Measurements from ENCODE around the gene FGF1.
A peak's percentile ranks its signal among the peaks of the same experiment; 100 is the strongest.

The FGF1 gene

DNA sequence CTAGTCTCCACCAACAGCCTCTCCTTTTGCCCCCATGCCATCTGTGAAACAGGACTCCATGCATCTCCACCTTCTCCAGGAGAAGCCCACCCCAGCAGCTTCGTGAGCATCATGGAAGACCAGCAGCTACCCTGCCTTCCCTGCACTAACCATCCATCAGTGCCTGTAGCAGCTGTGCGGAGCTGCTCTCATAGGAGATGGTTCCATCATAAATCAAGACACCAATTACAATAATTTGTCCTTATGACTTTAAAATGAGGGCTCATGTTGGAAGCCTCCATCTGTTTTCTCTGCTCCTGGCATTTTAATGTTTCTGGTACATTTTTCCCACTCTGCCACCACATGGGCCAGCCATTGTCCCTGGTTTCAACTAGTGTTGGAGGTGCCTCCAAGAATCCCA, 69.9 kb downstream of the FGF1 start:
- no peak for TF ChIP-seq CSRNP3 (CRISPR knock-in tag; IDR thresholded peaks at IDR 0.05)
- TF ChIP-seq ESRRG (CRISPR knock-in tag; IDR thresholded peaks at IDR 0.05), result no peak
- TF ChIP-seq RARB (CRISPR knock-in tag; IDR thresholded peaks at IDR 0.05), result no peak
- TF ChIP-seq ZFP3 (CRISPR knock-in tag; IDR thresholded peaks at IDR 0.05), result no peak
- TF ChIP-seq, protein P1, sequence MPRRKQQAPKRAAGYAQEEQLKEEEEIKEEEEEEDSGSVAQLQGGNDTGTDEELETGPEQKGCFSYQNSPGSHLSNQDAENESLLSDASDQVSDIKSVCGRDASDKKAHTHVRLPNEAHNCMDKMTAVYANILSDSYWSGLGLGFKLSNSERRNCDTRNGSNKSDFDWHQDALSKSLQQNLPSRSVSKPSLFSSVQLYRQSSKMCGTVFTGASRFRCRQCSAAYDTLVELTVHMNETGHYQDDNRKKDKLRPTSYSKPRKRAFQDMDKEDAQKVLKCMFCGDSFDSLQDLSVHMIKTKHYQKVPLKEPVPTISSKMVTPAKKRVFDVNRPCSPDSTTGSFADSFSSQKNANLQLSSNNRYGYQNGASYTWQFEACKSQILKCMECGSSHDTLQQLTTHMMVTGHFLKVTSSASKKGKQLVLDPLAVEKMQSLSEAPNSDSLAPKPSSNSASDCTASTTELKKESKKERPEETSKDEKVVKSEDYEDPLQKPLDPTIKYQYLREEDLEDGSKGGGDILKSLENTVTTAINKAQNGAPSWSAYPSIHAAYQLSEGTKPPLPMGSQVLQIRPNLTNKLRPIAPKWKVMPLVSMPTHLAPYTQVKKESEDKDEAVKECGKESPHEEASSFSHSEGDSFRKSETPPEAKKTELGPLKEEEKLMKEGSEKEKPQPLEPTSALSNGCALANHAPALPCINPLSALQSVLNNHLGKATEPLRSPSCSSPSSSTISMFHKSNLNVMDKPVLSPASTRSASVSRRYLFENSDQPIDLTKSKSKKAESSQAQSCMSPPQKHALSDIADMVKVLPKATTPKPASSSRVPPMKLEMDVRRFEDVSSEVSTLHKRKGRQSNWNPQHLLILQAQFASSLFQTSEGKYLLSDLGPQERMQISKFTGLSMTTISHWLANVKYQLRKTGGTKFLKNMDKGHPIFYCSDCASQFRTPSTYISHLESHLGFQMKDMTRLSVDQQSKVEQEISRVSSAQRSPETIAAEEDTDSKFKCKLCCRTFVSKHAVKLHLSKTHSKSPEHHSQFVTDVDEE (CRISPR knock-in tag; IDR thresholded peaks at IDR 0.05), result no peak
- TF ChIP-seq TCF4 (CRISPR knock-in tag; IDR thresholded peaks at IDR 0.05; ENCODE audit: borderline replicate concordance), result no peak
- TF ChIP-seq ZNF70 (CRISPR knock-in tag; IDR thresholded peaks at IDR 0.05), result no peak
- TF ChIP-seq GLIS3 (CRISPR knock-in tag; IDR thresholded peaks at IDR 0.05), result no peak
- ATAC-seq, result no peak

DNA sequence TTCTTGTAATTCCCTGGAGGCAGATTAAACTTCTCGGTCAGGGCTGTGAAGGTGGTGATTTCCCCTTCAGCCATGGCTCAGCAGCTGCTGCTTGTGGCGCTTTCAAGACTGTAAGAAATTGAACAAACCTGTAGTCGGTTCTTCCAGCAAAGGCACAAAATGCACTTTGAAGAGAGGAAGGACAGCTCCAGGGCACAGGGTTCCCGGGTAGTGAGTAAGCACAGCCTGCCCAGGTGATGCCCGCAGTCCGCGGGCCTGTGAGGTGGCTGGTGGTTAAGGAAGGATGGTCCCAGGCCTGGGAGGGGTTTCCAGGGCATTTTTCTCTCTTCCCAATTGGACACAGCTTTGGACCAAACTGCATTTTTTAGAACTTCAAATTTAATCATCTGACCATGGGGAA, 71.8 kb downstream of the FGF1 start:
- no peak for ATAC-seq
- TF ChIP-seq ESRRG (CRISPR knock-in tag; IDR thresholded peaks at IDR 0.05) (no peak), SNAI2 (CRISPR knock-in tag; IDR thresholded peaks at IDR 0.05) (no peak), ISL1 (CRISPR knock-in tag; IDR thresholded peaks at IDR 0.05) (no peak), ZFP30 (CRISPR knock-in tag; IDR thresholded peaks at IDR 0.05) (no peak), ARNTL (CRISPR knock-in tag; IDR thresholded peaks at IDR 0.05; ENCODE audit: borderline replicate concordance, low read depth) (no peak)
- TF ChIP-seq, protein P2, sequence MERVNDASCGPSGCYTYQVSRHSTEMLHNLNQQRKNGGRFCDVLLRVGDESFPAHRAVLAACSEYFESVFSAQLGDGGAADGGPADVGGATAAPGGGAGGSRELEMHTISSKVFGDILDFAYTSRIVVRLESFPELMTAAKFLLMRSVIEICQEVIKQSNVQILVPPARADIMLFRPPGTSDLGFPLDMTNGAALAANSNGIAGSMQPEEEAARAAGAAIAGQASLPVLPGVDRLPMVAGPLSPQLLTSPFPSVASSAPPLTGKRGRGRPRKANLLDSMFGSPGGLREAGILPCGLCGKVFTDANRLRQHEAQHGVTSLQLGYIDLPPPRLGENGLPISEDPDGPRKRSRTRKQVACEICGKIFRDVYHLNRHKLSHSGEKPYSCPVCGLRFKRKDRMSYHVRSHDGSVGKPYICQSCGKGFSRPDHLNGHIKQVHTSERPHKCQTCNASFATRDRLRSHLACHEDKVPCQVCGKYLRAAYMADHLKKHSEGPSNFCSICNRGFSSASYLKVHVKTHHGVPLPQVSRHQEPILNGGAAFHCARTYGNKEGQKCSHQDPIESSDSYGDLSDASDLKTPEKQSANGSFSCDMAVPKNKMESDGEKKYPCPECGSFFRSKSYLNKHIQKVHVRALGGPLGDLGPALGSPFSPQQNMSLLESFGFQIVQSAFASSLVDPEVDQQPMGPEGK (CRISPR knock-in tag; IDR thresholded peaks at IDR 0.05; ENCODE audit: borderline replicate concordance), result no peak

DNA sequence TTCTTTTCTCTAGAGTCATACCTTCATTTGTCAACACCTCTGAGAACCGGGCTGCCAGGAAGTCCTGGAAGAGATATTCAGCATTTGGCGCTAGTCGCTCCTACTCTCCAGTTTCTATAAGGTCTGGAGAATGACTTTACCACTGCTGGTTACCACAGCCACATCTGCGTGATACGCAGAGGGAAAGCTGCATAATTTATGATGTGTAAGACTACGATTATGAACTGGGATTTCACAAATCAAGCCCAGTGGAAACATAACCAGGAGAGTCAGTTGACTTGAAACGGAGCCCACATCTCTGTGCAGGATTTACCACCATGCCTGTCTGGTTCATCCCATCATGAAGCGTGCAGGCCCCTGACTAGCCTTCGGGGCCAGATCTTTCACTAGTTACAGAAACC, 72.6 kb downstream of the FGF1 start:
- peak; percentile 49 for ATAC-seq
- TF ChIP-seq TCF4 (CRISPR knock-in tag; IDR thresholded peaks at IDR 0.05; ENCODE audit: borderline replicate concordance) (no peak), ESRRG (CRISPR knock-in tag; IDR thresholded peaks at IDR 0.05) (no peak), ZNF70 (CRISPR knock-in tag; IDR thresholded peaks at IDR 0.05) (no peak), ZFP30 (CRISPR knock-in tag; IDR thresholded peaks at IDR 0.05) (no peak), SNAI2 (CRISPR knock-in tag; IDR thresholded peaks at IDR 0.05) (no peak), ZC3H10 (CRISPR knock-in tag; IDR thresholded peaks at IDR 0.05) (no peak), ZNF565 (CRISPR knock-in tag; conservative IDR thresholded peaks at IDR 0.05; ENCODE audit: low read depth) (no peak), CSRNP3 (CRISPR knock-in tag; IDR thresholded peaks at IDR 0.05) (no peak), CSDC2 (CRISPR knock-in tag; IDR thresholded peaks at IDR 0.05) (no peak)
- TF ChIP-seq, protein P2 (CRISPR knock-in tag; IDR thresholded peaks at IDR 0.05; ENCODE audit: borderline replicate concordance), result no peak
- TF ChIP-seq, protein P3, sequence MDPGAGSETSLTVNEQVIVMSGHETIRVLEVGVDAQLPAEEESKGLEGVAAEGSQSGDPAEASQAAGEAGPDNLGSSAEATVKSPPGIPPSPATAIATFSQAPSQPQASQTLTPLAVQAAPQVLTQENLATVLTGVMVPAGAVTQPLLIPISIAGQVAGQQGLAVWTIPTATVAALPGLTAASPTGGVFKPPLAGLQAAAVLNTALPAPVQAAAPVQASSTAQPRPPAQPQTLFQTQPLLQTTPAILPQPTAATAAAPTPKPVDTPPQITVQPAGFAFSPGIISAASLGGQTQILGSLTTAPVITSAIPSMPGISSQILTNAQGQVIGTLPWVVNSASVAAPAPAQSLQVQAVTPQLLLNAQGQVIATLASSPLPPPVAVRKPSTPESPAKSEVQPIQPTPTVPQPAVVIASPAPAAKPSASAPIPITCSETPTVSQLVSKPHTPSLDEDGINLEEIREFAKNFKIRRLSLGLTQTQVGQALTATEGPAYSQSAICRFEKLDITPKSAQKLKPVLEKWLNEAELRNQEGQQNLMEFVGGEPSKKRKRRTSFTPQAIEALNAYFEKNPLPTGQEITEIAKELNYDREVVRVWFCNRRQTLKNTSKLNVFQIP (CRISPR knock-in tag; IDR thresholded peaks at IDR 0.05; ENCODE audit: borderline replicate concordance, low read depth), result no peak
